Esophagus squamous epithelium (tissue), 5 donors: ENCODE measurements around the gene ASB5. TPM values are rescaled to one million over a fixed set of nuclear protein-coding genes. Genes with fewer than 3 reads are reported as not detected.
"Not testable (repeated sequence)": the region's sequence is repeated elsewhere in the genome, so short reads cannot be mapped to it uniquely, and the experiment has no call there.

ENCODE experiments used
- DNase-seq: peaks from one replicate; lab custom pipeline; 2025; lab: John Stamatoyannopoulos, UW
- H3K27ac ChIP-seq, 4 donors: fragments of 200-600 bp; sonication (generic); one replicate each; pipeline ENCODE4 v1.5.1; 2016 to 2019; ENCODE audit warnings: mild to moderate bottlenecking in 1 of 4
- H3K27me3 ChIP-seq, 4 donors: fragments of 200-600 bp; sonication (generic); 1 replicate in 3 of 4; 2 replicates in 1 of 4; pipeline versions ENCODE4 v1.5.1 to v1.6.0; 2017 to 2021; ENCODE audit warnings: antibody characterized with exemption in 1 of 4
- H3K36me3 ChIP-seq, 3 donors: fragments of 200-600 bp; sonication (generic); one replicate each; pipeline ENCODE4 v1.5.1; 2016 to 2019
- H3K4me1 ChIP-seq, 3 donors: fragments of 200-600 bp; sonication (generic); one replicate each; pipeline ENCODE4 v1.5.1; 2017 to 2019
- H3K4me3 ChIP-seq, 4 donors: fragments of 200-600 bp; sonication (generic); 1 replicate in 3 of 4; 2 replicates in 1 of 4; pipeline ENCODE4 v1.5.1; 2016 to 2019; ENCODE audit warnings: mild to moderate bottlenecking in 2 of 4, moderate library complexity in 1 of 4
- H3K9me3 ChIP-seq, 3 donors: fragments of 200-600 bp; sonication (generic); one replicate each; pipeline ENCODE4 v1.5.1; 2016 to 2019
- POLR2A ChIP-seq, 4 donors: fragments of 450-650 bp; IDR thresholded peaks; one replicate each; pipeline ENCODE4 v1.6.1; 2017; ENCODE audit warnings: antibody characterized with exemption in 4 of 4, mild to moderate bottlenecking in 4 of 4, moderate library complexity in 3 of 4
- WGBS, 2 donors: methylation state at CpG; one replicate each; pipeline ENCODE4 v1.1.5; 2018; 5-methylcytosine and 5-hydroxymethylcytosine counted together
- intact Hi-C: fragments of 100-400 bp; cut with DNase I; formaldehyde crosslinking; loops from one replicate; pipeline ENCODE4 v1.15.0; 2022
- total RNA-seq, 4 donors: library from RNA; depleted of rRNA; stranded (reverse); fragments of >200 nt; gene quantifications; one replicate each; pipeline ENCODE4 v1.1.0, GENCODE V29; 2016
- TF ChIP-seq, protein P1 (sequence below), 6 experiments: fragments of 450-650 bp in 4 of 6; fragments of 200-600 bp in 2 of 6; sonication (generic) in 2 of 6; IDR thresholded peaks; one replicate each; pipeline ENCODE4 v1.5.1; 2016 to 2019; ENCODE audit warnings: antibody characterized with exemption in 6 of 6, mild to moderate bottlenecking in 4 of 6, moderate library complexity in 4 of 6
- donor health status: DM: yes; HTN: yes; CAD: no.

Gene ASB5
- total RNA-seq, 4 donors from 2014 or later = 0.13 to 4.0 (median 0.24) TPM

GRCh38 chr4:176229645-176230044, 39.4 kb downstream of the ASB5 start:
- no peak overlapping the region for H3K4me3 ChIP-seq
- H3K9me3 ChIP-seq = no peaks in the 10 kb centered on the region
- no peak for DNase-seq
- no peaks in the 10 kb centered on the region for H3K36me3 ChIP-seq
- intact Hi-C loops = no loop called here
- H3K27ac ChIP-seq = no peak overlapping the region
- TF ChIP-seq, protein P1, sequence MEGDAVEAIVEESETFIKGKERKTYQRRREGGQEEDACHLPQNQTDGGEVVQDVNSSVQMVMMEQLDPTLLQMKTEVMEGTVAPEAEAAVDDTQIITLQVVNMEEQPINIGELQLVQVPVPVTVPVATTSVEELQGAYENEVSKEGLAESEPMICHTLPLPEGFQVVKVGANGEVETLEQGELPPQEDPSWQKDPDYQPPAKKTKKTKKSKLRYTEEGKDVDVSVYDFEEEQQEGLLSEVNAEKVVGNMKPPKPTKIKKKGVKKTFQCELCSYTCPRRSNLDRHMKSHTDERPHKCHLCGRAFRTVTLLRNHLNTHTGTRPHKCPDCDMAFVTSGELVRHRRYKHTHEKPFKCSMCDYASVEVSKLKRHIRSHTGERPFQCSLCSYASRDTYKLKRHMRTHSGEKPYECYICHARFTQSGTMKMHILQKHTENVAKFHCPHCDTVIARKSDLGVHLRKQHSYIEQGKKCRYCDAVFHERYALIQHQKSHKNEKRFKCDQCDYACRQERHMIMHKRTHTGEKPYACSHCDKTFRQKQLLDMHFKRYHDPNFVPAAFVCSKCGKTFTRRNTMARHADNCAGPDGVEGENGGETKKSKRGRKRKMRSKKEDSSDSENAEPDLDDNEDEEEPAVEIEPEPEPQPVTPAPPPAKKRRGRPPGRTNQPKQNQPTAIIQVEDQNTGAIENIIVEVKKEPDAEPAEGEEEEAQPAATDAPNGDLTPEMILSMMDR (IDR thresholded peaks at IDR 0.05) = no peak
- no peak for TF ChIP-seq POLR2A (IDR thresholded peaks at IDR 0.05)
- H3K27me3 ChIP-seq = no peaks in the 10 kb centered on the region
- 24 to 38% methylated on average over 4 of the region's 4 CpGs for whole genome bisulfite sequencing, 2 donors
- H3K4me1 ChIP-seq = no peaks in the 10 kb centered on the region

GRCh38 chr4:176226736-176227135, 42.3 kb downstream of the ASB5 start:
- H3K36me3 ChIP-seq = no peaks in the 10 kb centered on the region
- 53 to 85% methylated on average over 5 of the region's 5 CpGs for WGBS, 2 donors
- H3K4me1 ChIP-seq = no peaks in the 10 kb centered on the region
- no peak overlapping the region for H3K4me3 ChIP-seq
- H3K9me3 ChIP-seq = no peaks in the 10 kb centered on the region
- TF ChIP-seq, protein P1 (IDR thresholded peaks at IDR 0.05) = no peak
- no peak for TF ChIP-seq POLR2A (IDR thresholded peaks at IDR 0.05)
- no peak for DNase-seq
- no peaks in the 10 kb centered on the region for H3K27me3 ChIP-seq
- no peak overlapping the region for H3K27ac ChIP-seq
- intact Hi-C loops = no loop called here

DNA sequence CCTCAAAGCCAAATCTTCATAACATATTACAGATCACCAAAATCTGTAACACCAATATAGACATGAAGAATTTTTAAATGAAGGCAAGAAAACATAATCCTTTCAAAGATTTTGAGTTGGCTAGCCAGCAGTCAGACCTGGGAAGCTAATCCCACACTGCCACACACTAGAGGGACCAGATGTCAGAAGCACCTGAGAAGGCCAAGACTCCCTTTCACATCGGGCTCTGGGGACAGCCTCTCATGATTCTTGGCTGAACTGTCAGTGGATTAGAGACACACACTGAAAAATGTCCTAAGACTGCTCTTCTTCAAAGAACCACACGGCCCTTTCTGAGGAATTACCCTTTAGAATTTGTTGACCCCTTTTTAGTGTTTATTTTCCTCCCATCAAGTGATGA, 45.5 kb downstream of the ASB5 start:
- intact Hi-C loops = no loop called here

GRCh38 chr4:176222149-176222548, 46.9 kb downstream of the ASB5 start:
- no peaks in the 10 kb centered on the region for H3K4me1 ChIP-seq
- no peaks in the 10 kb centered on the region for H3K36me3 ChIP-seq
- H3K27me3 ChIP-seq = no peaks in the 10 kb centered on the region
- no peaks in the 10 kb centered on the region for H3K9me3 ChIP-seq
- no peak overlapping the region for H3K27ac ChIP-seq
- DNase-seq = no peak
- 53 to 68% methylated on average over 5 of the region's 5 CpGs for WGBS, 2 donors
- TF ChIP-seq, protein P1 (IDR thresholded peaks at IDR 0.05) = no peak
- no peak for TF ChIP-seq POLR2A (IDR thresholded peaks at IDR 0.05)
- H3K4me3 ChIP-seq = no peak overlapping the region
- intact Hi-C loops = no loop called here

More for the DNA sequence above, 45.5 kb downstream of the ASB5 start:
- no peaks in the 10 kb centered on the region for H3K9me3 ChIP-seq
- no peaks in the 10 kb centered on the region for H3K36me3 ChIP-seq
- 62 to 70% methylated on average over 2 of the region's 2 CpGs for WGBS, 2 donors
- TF ChIP-seq, protein P1 (IDR thresholded peaks at IDR 0.05) = no peak
- no peak for TF ChIP-seq POLR2A (IDR thresholded peaks at IDR 0.05)
- no peak for DNase-seq
- H3K4me1 ChIP-seq = no peaks in the 10 kb centered on the region
- H3K4me3 ChIP-seq = no peak overlapping the region
- H3K27me3 ChIP-seq = no peaks in the 10 kb centered on the region
- no peak overlapping the region for H3K27ac ChIP-seq

GRCh38 chr4:176217510-176217909, 51.5 kb downstream of the ASB5 start:
- WGBS, 2 donors = 75 to 76% methylated on average over 2 of the region's 2 CpGs
- Histone ChIP-seq H3K4me1 (no peaks in the 10 kb centered on the region), H3K27ac (no peak overlapping the region), H3K36me3 (no peaks in the 10 kb centered on the region), H3K4me3 (no peak overlapping the region), H3K9me3 (no peaks in the 10 kb centered on the region), H3K27me3 (no peaks in the 10 kb centered on the region)
- intact Hi-C loops = no loop called here
- no peak for DNase-seq
- TF ChIP-seq, protein P1 (IDR thresholded peaks at IDR 0.05) = no peak
- TF ChIP-seq POLR2A (IDR thresholded peaks at IDR 0.05) = no peak

GRCh38 chr4:176212351-176212750, 56.7 kb downstream of the ASB5 start:
- H3K4me1 ChIP-seq, H3K27me3 ChIP-seq, H3K4me3 ChIP-seq, H3K36me3 ChIP-seq, H3K27ac ChIP-seq, DNase-seq, intact Hi-C loops, H3K9me3 ChIP-seq: not testable (repeated sequence)
- 80% methylated on average over 3 of the region's 3 CpGs for WGBS, 2 donors
